Fibroblast of skin of right biceps (primary cell): ENCODE data around the gene KLF13.
"Not testable (repeated sequence)": the region's sequence is repeated elsewhere in the genome, so short reads cannot be mapped to it uniquely, and the experiment has no call there.

Experiments used
- DNase-seq: peaks from one replicate; pipeline ENCODE4 v3.0.0-alpha.2; 2013

Gene KLF13

DNA sequence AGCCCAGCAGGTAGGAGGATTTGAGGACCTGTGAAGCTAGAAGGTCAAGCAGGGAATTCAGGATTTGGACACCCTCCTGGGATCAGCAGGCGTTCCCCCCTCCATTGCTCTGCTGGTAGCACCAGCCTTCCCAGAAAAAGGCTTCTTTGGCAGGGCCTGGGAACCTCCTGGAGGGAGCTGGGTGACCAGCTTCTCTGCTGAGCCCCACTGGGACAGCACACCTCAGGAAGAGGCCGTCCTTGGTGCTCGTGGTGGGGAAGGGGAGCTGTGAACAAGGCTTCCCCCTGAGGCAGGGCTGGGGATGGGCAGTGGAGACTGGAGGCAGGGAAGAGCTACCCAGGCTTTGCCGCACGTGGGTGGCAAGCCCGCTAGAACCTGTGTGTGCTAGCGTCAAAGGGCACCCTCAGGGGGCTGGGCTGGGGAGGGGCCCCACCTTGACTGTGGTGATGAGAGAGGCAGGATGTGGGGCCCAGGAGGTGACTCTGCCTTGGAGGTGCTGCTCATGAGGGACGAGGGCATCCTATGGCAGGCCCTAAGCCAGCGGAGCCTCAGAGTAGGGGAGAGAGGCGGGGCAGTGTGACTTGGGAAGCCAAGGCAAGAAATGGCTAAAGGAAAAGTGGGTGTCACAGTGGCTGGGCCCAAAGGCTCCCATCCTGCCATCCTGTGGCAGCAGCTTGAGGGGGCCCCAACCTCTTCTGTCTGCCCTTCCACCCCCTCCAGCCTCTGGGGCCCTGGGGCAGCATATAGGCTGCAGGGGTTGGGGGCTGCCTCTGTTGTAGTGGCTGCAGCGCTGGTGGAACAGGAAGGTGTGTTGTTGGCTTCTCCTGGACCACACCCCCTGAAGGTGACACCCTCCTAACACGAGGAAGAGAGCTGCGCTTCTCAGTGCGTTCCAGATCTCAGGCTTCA, 20.7 kb downstream of the KLF13 start:
- no peak for DNase-seq

DNA sequence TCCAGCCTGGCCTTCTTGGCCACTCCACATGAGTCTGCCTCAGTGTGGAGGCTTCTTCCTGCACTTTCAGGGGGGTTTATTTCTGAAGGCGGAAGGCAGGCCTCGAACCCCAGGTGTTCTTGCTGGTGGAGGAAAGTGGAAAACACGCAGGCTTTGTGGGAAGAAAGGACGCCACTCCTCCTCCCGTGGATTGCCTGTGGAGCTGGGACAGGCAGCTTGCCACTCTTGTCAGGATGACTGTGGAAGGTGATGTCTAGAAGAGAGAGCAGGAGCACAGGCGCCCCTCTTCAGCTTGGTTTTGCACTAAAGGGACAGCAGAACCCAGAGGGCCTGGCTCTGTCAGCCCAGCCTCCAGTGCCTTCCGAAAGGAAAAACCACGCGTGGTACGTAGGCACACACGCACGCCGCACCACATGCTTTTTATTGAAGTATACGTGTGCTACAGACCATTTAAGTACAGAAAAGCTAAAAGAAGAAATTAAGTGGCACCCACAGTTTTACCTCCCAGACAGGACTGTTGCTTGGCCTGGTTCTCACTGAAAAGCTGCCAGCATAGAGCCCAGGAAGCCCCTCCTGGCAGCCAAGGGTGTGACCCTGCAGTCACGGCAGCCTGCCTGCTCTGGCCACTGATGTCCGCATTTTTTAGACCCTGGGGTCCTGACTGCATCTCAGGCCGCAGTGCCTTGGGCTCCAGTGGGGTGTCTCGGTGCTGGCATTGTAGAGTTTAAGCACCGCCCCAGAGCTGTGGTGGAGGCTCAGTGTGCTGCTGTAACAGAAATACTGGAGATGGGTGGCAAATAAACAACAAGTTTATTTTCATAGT, 21.6 kb downstream of the KLF13 start:
- DNase-seq, result no peak

DNA sequence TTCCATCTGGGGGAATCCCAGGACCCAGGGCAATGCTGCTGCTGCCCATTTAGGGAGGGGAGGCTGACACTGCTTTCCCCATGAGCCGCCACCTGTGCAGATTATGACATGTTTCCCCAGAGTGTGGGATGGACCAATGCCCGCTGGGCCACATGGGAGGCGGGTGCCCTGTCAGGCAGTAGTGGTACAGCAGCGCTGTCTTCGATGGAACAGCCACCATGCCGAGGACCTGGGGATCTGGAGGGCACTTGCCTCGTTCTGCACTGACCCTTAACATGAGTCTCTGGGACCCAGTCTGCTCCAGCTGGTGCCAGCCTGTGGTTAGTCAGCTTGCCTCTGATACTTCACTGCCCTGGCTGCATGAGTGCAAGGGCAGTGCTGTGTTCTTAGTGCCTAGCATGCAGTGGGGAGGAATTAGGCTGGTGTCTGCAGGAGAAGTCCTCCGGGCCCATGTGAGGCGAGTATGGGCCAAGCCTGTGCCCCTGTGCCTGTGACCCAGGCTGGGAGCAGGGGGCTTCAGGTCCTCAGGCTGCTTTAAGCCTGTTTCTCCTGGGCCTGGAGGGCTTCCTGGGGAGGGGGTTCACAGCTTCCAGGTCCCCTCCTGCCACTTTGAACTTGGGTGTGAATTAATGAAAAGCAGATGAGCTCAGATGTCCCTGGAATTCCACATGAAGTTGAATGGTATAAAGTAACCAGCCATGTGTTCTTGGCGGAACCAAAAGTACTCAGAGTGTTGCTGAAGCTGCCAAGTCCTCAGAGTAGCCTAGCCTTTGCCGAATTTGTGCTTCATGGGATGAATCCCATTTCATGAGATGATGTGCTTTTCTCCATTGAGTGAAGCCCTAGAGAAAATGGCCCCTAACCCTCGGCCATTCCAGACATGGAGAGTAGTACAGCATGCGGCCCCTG, 22.9 kb downstream of the KLF13 start:
- DNase-seq, result no peak

DNA sequence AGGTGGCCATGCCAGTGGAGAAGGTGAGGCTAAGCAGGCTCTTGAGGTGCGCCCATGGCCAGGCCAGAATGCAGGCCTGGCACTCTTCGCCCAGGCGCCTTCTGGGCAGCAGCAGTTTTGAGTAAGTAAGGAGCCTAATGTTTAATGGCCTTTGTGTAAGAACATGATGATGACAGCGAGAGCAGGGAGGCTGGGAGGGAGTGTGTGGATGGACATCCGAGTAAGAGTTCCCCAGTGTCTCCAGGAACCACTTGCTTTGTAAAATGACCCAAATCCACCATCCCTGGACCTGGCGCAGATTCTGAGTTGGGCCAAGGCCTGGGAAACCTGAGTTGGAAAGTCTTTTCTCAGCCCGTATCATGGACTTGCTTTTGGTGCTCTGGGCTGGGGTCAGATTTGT, 24.1 kb downstream of the KLF13 start:
- DNase-seq, result no peak

DNA sequence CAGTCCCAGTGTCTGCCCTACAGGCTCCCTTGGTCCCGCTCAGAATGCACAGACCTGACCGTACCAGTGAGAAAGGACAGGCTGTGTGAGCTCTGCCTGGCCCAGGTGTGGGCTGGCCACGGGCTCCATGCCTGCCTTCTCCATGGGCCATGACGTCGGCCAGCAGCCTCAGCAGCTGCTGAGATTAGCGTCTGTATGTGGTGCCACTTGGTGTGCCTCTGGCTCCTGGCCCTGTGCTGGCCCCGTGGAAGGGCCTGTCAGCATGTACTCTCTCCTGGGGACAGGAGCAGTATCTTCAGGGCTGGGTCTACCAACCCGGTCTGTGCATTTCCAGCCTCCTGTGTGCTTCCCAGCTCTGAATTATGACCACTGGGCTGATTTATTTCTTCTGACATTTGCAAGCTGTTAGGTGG, 25.7 kb downstream of the KLF13 start:
- no peak for DNase-seq

DNA sequence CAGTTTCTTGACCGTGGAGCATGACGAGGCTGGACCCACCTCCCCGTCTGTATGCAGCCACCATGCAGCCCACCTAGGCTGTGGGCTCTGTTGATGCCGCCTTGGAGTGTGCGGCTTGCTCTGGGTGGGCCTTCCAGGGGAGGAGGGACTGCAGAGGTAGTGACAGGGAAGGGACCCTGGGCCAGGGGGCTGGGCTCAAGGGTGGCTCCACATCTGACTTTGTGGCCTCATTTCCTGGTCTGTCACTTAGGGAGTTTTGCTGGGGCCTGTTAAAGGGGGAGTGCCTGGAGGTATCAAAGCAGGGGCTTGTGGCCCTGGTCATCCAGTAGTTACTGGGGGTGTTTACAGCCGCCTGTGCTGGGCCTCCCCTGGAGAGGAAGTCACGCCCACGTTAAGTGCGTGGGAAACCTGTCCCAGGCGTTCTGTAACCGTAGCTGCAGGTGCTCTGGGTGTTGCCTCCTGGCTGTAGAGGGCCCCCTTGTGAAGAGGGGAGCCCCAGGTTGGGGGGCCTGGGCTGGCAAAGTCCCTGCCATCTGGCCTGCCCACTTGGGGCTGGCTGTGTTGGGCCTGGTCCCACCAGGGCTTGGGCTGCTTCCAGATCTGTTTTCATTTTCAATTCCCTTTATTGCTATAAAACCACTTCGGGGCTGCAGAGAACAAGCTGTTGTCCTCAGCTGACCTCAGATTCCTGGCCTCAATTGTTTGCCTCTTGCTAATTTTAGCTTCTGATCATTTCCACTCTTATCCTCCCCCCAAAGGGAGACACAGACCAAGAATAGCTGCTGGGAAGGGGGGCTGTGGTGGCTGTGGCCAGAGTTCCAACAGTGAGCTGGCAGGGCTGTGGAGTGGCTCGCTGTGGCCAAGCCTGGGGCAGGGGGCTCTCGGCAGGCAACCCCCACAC, 26.5 kb downstream of the KLF13 start:
- peak; percentile 91 for DNase-seq

DNA sequence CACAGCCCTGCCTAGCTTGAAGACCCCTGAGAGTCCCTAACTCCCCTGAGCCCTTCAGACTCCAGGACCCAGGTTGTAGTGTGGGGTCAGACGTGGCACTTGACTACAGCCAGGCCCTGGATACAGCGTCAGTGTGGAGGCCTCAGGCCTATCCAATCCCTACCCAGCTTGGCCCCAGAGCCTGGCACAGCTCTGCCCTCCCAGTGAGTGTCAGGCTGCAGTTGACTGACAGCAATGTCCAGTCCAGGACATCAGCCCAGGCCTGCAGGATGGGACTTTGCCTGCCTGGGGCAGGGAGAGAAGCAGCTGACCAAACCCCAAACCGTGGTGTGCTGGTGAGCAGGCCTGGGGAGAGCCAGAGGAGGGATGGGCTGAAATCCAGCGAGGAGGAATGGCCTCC, 27.3 kb downstream of the KLF13 start:
- no peak for DNase-seq

DNA sequence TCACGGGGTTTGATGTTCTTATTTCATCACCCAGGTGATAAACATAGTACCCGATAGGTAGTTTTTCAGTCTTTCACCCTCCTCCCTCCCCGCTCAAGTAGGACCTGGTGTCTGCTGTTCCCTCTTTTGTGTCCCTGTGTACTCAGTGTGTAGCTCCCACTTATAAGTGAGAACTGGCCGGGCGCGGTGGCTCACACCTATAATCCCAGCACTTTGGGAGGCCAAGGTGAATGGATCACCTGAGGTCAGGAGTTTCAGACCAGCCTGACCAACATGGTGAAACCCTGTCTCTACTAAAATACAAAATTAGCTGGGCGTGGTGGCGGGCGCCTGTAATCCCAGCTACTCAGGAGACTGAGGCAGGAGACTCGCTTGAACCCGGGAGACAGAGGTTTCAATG, 29.5 kb downstream of the KLF13 start:
- DNase-seq, result not testable (repeated sequence)

DNA sequence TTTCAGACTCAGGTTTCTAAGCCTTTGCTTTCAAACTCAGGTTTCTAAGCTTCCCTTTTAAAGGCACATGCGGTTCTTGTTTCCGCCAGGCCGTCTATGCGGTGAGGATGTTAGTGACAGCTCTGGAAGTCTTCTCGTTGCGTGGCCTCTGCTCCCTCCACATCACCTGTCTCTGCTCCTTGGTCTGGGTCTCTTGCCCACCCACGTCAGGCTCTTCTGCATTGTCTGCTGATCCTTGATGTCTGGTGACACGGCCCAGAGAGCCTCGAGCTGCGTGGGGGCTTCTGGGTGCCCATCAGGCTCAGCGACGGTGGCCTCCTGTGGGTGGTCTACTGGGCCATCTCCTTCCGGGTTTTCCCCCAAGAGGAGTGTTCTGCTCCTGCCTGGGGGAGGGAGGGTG, 30.5 kb downstream of the KLF13 start:
- DNase-seq, result no peak

DNA sequence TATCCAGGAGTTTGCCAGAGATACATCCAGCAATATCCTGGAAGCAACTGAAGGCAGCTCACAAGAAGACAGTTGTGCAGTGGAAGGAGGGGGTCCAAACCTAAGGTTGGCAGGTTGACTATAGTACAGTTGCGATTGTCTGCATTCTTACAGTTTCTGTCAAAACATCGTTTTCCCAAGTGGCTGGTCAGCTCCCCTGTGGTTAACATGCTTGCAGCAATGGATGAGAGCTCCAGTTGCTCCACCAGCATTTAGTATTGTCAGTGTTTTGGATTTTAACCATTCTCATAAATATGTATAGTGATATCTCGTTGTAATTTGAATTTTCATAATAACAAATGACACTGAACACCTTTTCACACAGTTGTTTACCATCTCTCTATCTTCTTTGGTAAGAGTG, 31.5 kb downstream of the KLF13 start:
- DNase-seq, result no peak

DNA sequence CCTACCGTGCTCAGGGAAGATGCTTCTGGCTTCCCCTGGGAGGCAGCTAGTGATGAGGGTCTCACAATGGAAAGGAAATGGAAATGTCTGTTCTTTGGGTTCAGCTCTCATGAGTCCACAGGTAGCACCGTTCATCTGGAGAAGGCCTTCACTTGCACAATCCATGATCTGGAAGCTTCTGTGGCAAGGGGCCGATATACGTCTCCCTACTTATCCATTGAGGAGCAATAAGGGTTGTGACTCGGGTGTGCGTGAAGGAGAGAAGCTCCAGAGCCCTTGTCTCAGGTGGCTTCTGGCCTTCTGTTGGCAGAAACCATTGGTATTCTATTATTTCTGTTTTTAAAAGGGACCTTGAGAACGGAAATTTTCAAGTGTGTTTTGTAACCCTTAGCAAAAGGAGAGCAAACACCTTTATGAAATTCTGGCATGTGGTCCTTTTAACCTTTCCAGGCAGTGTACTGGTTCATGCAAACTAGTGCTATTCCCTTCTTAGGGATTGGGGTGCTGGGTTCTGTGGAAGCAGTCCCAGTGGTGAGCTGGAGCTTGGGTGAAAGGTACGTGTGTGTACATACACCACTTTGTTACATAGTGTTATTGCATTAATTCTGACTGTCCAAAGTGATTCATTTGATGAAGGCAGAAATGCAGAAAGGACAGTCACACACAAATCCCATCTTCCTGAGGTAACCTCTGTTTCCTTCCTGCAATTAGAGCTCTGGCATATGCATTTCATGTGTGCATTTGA, 32.5 kb downstream of the KLF13 start:
- no peak for DNase-seq

DNA sequence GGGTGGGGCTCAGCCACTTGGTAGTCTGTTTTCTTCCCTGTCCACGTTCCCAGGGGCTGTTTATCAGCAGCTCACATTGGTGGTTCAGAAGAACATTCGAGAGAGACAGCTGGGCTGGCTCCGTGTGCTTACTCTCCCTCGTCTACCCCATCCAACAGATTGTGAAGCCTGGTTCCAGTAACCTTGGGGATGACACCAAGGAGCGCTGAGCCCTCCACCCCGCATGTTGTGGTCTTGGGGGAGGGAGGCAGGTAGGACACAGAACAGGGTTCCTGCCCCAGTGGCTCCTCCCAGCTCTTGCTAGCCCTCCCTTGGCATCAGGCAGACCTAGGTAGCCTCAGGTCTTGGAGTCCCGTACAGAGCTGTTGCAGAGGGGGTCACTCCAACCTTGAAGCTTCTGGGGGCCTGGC, 33.1 kb downstream of the KLF13 start:
- DNase-seq, result no peak

DNA sequence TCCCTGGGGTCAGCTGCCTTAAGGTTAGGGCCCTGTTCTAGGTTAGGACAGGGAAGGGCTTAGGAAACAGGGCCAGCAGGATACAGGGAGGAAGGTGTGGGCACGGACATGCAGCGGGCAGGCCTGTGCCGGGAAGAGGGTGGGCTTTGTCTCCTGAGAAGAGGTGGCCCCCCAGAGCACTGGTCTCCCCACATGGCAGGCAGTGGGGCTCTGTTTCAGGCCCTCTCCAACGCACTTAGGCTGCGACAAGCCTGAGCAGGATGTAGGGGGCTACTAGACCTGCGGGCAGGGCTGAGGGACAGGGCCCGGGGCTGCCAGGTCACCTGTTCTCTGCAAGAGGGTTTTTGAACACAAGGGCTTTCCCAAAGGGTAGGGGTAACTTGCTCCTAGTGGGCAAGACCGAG, 33.5 kb downstream of the KLF13 start:
- DNase-seq, result no peak

DNA sequence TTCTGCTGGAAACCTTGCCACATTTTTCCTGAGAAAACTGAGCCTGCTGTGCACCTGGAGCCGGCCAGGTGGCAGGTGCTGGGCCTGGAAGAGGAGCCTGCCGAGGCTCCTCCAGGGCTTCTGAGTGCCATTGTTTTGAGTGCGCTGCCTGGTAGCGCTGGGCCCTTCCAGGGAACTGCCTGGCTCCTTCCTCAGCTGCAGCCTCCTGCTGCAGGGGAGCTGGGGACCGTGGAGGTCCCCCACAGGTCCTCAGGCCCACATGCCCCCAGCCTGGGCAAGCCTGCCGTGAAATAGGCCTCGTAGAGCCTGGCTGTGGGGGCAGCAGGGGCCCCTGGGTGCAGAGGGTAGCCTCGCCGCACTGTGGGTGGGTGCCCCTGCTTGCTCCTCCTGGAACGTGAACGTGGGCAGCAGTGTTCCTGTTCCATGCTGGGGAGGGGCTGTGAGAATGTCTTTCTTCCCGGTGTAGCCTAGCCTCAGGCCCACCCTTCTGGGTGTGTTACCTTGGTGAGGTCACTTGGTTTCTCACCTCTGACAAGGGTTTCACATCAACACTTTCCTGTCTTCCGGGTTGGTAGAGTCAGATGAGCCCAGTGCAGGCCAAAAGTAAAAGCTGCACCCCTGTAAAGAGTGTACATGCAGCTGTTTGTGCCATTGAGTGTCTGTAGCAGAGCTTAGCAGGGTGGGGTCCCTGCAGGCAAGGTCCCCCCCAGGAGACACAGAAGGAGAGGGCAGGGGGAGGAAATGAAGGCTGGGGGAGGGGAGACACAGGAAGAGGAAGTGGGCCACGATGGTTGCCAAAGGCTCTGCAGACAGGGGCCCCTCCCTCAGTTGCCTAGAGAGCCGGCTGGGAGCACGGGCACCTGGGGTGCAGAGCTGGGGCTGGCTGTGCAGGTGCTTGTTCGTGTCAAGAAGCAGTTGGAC, 34.5 kb downstream of the KLF13 start:
- no peak for DNase-seq

DNA sequence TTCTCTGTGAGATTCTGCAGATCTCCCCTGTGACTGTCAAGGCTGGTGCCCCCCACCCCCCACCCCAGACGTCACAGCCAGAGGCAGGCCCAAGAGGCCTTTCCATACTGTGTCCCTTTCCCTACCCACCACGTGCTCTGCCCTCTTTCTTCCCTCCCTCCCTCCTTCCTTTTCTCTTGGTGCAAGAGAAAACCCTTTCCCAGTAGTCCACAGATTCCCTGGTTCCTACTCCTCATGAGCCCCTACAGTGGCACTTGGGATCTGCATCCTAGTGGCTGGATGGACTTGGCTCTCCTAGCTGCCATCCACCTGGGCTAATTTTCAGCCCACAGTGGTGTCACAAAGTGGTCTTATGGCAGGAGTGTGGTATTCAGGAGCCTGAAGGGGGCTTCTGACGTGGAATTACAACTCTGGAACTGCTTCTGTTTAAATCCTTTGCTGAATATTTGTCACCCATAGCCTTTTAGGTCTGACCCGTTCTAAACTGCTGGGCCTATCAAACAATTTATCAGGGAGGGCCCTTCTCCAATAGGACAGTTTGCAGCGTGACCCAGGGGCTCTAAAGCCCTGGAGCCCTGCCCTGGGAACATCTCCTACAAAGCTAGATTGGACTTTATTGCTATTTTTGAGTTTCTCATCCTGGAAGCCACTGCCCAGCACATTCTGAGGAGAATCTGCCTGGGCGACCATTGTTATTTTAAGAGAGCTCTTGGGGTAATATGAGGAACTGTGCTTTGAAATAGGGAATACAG, 35.3 kb downstream of the KLF13 start:
- DNase-seq, result no peak

DNA sequence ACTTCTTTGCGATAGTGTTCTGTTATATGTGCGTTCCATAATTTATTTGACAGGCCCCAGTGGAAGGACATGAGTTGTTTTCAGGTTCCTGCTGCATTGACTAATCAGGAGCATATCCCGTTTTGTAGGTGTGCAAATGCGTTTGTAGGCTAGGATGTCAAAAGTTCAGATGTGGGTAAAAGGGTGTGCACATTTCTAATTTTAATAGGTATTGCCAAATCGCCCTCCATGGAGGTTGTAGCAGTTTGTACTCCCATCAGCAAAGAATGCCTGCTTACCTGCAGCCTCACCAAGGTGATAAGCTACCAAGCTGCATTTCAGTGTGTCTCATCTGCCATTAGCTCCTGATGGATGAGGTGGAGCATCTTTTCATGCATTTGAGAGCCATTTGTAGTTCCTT, 36.3 kb downstream of the KLF13 start:
- DNase-seq, result no peak

DNA sequence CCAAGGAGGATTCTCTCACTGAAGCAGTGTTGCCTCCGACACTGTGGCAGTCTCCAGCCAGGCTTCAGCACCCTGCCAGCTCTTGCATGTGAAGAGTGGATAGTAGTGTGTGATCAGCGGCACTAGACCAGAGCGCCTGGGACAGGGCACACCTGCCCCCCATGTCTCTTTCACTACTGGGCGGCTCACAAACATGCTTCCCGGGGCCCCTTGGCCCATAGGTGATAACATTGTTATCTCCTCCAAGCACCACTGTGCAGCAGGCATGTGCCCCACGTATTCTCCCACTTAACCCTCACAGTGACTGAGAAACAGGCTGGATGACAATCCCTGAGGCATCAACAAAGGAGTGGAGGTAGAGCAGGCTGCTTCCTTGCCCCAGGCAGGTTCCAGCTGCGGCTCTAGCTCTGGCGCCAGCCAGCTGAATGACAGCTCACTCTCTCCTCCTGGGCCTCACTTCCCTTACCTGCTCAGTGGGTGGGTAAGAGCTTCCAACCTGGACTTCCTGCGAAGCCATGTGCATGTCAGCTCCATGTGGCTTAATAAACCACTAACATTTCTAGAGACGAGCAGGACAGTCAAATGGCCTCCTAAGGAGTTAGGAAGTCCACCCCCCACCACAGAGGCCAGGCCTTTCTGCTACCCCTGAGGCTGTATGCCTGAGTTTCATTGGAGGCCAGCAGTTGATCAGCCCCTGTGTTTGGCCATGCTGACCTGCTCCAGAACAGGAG, 37.8 kb downstream of the KLF13 start:
- DNase-seq, result no peak

DNA sequence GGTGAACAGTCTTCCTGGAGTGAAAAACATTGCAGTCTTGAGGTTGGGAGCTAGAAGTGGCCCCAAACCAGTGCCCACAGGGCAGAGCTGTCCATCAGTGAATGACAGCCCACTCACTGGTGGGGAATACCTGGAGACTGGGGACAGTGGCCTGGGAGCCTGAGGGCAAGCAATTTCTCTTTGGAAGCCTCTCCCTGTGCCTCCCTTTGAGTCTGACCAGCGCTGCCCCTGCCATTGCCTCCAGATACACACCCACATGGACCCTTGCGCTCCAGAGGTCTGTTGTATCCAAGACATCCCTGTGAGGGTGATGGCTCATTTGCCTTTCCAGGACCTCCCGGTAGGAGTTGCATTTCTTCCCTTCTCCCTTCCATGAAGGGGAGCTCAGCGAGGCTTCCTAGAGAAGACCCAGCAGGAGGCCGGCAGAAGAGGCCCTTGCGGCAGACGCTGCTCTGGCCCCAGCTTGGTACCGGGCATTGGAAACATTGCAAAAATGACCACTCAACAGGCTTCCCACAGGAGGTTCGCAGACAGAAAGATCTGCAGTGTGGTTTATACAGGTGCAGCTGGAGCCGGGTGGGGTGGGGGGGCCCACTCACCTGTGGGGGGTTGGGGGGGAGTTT, 38.5 kb downstream of the KLF13 start:
- no peak for DNase-seq
